ENCODE measurements around the gene DYNC1I2. TPM values are rescaled to one million over a fixed set of nuclear protein-coding genes. Genes with fewer than 3 reads are reported as not detected.

The DYNC1I2 gene
- total RNA-seq, 1 donor from 2014 or later, result 52.0 TPM

DNA sequence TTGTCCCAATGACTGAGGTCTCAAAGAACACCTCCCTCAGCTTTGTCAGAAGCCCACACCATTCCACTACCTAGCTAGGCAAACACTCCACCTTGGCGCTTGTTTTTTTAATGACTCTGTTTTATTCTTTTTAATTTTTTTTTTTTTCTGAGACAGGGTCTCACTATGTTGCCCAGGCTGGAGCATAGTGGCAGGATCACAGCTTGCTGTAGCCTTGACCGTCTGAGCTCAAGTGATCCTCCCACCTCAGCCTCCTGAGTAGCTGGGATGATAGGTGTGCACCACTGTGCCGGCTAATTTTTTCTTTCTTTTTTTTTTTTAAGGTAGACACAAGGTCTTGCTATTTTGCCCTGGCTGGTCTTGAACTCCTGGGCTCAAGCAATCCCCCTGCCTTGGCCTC is 104.9 kb downstream of the DYNC1I2 start:
- Mint-ChIP-seq H3K27ac (no peak overlapping the region), H3K4me3 (no peak overlapping the region), H3K27me3 (no peaks in the 10 kb centered on the region), H3K36me3 (ENCODE audit: low read depth) (peaks cover 60% of the 10 kb centered on the region), H3K9me3 (no peaks in the 10 kb centered on the region), H3K4me1 (no peaks in the 10 kb centered on the region)
- DNase-seq, result no peak
- TF ChIP-seq, protein P1, sequence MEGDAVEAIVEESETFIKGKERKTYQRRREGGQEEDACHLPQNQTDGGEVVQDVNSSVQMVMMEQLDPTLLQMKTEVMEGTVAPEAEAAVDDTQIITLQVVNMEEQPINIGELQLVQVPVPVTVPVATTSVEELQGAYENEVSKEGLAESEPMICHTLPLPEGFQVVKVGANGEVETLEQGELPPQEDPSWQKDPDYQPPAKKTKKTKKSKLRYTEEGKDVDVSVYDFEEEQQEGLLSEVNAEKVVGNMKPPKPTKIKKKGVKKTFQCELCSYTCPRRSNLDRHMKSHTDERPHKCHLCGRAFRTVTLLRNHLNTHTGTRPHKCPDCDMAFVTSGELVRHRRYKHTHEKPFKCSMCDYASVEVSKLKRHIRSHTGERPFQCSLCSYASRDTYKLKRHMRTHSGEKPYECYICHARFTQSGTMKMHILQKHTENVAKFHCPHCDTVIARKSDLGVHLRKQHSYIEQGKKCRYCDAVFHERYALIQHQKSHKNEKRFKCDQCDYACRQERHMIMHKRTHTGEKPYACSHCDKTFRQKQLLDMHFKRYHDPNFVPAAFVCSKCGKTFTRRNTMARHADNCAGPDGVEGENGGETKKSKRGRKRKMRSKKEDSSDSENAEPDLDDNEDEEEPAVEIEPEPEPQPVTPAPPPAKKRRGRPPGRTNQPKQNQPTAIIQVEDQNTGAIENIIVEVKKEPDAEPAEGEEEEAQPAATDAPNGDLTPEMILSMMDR (IDR thresholded peaks at IDR 0.05), result no peak
- ChIA-PET POLR2A (no interaction called here), CTCF (no interaction called here)
- ATAC-seq (ENCODE audit: low read depth), result no peak
- intact Hi-C loops (cut with micrococcal nuclease), result loop anchor here (10.0 kb wide), 1 partner anchor 197 kb away; no protein-coding TSS in a partner anchor

DNA sequence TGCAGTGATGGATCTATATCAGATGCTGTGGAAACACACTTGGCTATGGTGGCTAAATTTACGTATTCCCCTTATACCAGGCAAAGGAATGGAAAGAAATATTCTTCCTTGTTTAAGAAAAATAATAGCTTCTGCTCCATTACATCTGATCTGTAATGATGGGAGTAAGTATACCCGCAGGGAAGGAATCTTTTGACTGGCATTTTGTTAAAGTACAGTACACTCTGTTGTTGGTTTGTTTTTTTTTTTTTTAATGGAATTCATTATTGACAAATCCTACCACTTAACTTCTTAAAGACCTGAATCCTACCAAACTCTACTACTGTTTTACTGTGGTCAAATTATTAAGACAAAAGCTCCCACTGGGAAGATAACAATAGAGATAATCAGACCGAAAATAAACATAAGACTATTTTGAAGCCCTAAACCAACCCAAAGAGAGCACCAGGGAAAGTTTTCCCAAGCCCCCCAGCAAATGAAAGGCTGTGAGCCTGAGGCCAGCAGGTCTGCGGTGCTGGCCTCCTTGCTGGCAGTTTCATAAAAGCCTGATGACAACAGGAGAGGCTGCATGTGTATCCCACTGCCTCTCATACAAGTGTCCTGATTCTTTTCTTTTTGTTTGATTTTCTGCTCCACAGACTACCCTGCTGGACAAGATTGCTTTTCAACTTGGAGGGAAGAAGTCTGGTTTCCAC is 105.8 kb downstream of the DYNC1I2 start:
- H3K27ac Mint-ChIP-seq, result no peak overlapping the region

DNA sequence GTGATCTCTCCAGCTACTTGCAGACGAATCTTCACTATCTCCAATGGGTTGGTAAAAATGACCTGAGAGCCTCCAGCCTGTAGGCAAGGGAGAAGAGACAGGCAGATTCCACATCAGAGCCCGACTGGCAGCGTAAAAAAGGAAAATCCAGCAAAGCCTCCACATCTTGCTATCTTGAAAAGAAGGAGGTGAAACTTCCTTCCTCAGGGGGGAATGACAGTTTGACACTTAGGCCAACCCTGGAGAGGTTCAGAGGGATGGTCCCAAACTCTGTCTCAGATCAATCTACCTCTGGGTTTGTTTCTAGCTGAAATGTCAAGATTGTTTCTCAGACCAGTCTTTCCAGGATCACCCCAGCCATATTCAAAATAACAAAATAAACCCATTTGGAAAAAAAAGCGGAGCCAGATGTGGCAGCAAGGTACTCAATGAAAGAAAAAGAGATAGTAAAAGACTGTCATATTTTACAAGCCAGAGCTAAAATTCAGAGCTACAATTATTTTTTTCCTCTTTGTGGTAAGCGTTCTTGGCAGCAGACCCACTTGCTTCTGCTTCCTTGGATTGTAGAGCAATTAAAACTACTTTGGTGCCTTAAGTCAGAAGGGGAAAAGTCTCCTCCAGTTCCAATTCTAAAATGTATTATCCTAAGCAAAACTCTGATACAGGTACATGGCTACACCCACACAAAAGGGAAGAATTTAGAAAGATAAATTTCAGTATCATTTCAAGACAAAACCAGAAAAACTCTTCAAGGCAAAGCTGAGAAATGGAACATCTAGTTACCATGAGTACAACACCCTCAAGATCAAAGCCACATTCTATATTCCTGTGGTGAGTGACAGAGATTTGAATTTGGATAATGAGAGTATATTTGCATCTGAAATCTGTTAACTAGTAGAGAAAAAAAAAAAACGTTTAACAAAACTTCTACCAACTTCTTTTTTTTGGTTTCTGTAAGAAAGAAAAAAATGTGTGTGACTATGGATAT is 106.7 kb downstream of the DYNC1I2 start:
- DNase-seq (no peak), ATAC-seq (ENCODE audit: low read depth) (no peak)
- H3K4me1 Mint-ChIP-seq, result no peaks in the 10 kb centered on the region
- TF ChIP-seq, protein P1 (IDR thresholded peaks at IDR 0.05), result no peak
- no peaks in the 10 kb centered on the region for H3K27me3 Mint-ChIP-seq
- no peaks in the 10 kb centered on the region for H3K9me3 Mint-ChIP-seq
- ChIA-PET CTCF (interaction anchor here (0.6 kb wide), 1 partner anchor 28 kb away, joined by 3 read pairs; no protein-coding TSS in a partner anchor), POLR2A (no interaction called here)
- H3K4me3 Mint-ChIP-seq, result no peak overlapping the region
- H3K36me3 Mint-ChIP-seq (ENCODE audit: low read depth), result peaks cover 50% of the 10 kb centered on the region
- intact Hi-C loops (cut with micrococcal nuclease), result loop anchor here (10.0 kb wide), 1 partner anchor 199 kb away; no protein-coding TSS in a partner anchor
- H3K27ac Mint-ChIP-seq, result no peak overlapping the region

More for the DNA sequence above, 105.8 kb downstream of the DYNC1I2 start:
- TF ChIP-seq, protein P1 (IDR thresholded peaks at IDR 0.05), result no peak
- ChIA-PET CTCF (no interaction called here), POLR2A (no interaction called here)
- H3K4me3 Mint-ChIP-seq, result no peak overlapping the region
- intact Hi-C loops (cut with micrococcal nuclease), result loop anchor here (10.0 kb wide), 1 partner anchor 198 kb away; no protein-coding TSS in a partner anchor
- ATAC-seq (ENCODE audit: low read depth), result no peak
- no peaks in the 10 kb centered on the region for H3K27me3 Mint-ChIP-seq
- no peak for DNase-seq
- H3K36me3 Mint-ChIP-seq (ENCODE audit: low read depth), result peaks cover 53% of the 10 kb centered on the region
- no peaks in the 10 kb centered on the region for H3K4me1 Mint-ChIP-seq
- H3K9me3 Mint-ChIP-seq, result no peaks in the 10 kb centered on the region

DNA sequence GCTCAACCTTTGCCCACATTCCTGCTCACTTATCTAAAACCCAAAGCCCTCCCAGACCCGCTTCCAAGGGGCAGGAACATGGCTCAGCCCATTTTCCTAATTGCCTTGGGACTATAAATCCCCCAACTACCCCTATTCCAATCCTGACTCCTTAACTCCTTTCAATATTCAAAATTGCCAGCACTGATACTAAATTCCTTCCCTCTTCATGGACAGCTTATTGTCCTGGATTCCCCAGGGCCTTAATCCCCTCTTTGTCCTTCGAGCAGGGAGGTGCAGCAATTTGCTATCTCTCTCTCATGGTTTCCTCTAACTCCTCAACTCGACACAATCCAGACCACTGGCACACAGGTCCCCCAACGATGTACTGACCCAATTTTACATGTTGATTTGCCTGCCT is 107.6 kb downstream of the DYNC1I2 start:
- no peak for ATAC-seq (ENCODE audit: low read depth)
- Mint-ChIP-seq H3K4me1 (no peaks in the 10 kb centered on the region), H3K9me3 (no peaks in the 10 kb centered on the region), H3K27me3 (no peaks in the 10 kb centered on the region), H3K4me3 (no peak overlapping the region), H3K36me3 (ENCODE audit: low read depth) (peaks cover 49% of the 10 kb centered on the region), H3K27ac (no peak overlapping the region)
- ChIA-PET POLR2A (no interaction called here), CTCF (interaction anchor here (0.6 kb wide), 1 partner anchor 29 kb away, joined by 3 read pairs; no protein-coding TSS in a partner anchor)
- TF ChIP-seq, protein P1 (IDR thresholded peaks at IDR 0.05), result no peak
- intact Hi-C loops (cut with micrococcal nuclease), result loop anchor here (10.0 kb wide), 1 partner anchor 200 kb away; no protein-coding TSS in a partner anchor
- DNase-seq, result no peak

Other genes starting within 250 kb of the DYNC1I2 start
- gene CYBRD1, start 165.0 kb upstream of the DYNC1I2 start, total RNA-seq, result 0.32 and 0.33 TPM in 2 replicates
- 18.8 and 22.2 TPM in 2 replicates for gene SLC25A12, start 206.8 kb downstream of the DYNC1I2 start, total RNA-seq
- gene HAT1, start 235.0 kb downstream of the DYNC1I2 start, total RNA-seq, result 35.9 and 36.2 TPM in 2 replicates